SK-N-SH treated with all-trans-retinoic acid at 6 μM for 48 hours (cell line): Measurements from ENCODE around the gene LAIR1.

Experiments
- RARB ChIP-seq: fragments of 250-450 bp; sonication (Bioruptor Pico); IDR thresholded peaks from 2 replicates; pipeline ENCODE4 v1.8.0; 2021; ENCODE audit warnings: mild to moderate bottlenecking, moderate library complexity
- SNAI2 ChIP-seq: fragments of 250-450 bp; sonication (Bioruptor Pico); IDR thresholded peaks from 2 replicates; pipeline ENCODE4 v1.5.0; 2020; ENCODE audit warnings: mild to moderate bottlenecking, moderate library complexity
- ZFP30 ChIP-seq: fragments of 450-650 bp; formaldehyde crosslinking; IDR thresholded peaks from 2 replicates; pipeline ENCODE4 v1.5.0; 2022; ENCODE audit warnings: mild to moderate bottlenecking, moderate library complexity
- ZNF8 ChIP-seq: fragments of 450-650 bp; formaldehyde crosslinking; IDR thresholded peaks from 2 replicates; pipeline ENCODE4 v1.5.0; 2020; ENCODE audit warnings: mild to moderate bottlenecking, moderate library complexity

DNA sequence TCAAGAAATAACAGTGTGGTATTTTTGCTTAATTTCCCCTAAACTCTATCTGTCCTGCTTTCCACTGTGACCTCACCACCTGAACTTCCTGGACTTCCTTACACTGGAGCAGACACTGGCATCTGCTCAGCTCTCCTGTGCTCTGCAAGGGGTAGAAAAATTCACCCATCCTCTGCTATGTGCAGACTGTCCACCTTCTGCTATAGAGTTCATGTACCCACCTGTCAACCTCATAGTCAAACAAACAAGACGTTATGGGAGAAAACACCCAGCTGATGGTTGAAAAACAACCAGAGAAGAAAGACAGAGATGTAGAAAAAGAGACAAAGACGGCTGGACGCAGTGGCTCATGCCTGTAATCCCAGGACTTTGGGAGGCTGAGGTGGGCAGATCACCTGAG lies 12.2 kb downstream of the LAIR1 start:
- TF ChIP-seq ZFP30 (no peak), ZNF8 (CRISPR knock-in tag) (no peak), SNAI2 (CRISPR knock-in tag) (no peak), RARB (CRISPR knock-in tag) (no peak)
